Measurements from ENCODE around the gene IDNK. TPM values are rescaled to one million over a fixed set of nuclear protein-coding genes. Genes with fewer than 3 reads are reported as not detected.

The IDNK gene
- total and polyA plus RNA-seq, 10 of the 15 experiments (the other 5 are each of a cell fraction or from before 2014, with no cell fraction given), result 7.0 to 19.1 (median 10.6) TPM

DNA sequence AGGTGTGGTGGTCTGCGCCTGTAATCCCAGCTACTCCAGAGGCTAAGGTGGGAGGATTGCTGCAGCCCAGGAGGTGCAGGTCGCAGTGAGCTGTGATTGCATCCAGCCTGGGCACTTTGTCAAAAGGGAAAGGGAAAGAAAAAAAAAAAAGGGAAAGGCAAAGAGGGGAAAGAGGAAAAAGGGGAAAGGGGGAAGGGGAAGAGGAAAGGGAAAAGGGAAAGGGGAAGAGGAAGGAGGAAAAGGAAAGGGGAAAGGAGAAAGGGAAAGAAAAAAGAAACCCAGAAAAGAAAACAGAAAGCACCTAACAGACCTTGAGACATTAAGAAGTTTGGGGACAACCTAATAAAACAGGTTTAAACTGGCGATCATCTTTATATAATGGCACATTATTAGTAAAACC, 40.0 kb downstream of the IDNK start (continued):
- TF ChIP-seq, protein P1, sequence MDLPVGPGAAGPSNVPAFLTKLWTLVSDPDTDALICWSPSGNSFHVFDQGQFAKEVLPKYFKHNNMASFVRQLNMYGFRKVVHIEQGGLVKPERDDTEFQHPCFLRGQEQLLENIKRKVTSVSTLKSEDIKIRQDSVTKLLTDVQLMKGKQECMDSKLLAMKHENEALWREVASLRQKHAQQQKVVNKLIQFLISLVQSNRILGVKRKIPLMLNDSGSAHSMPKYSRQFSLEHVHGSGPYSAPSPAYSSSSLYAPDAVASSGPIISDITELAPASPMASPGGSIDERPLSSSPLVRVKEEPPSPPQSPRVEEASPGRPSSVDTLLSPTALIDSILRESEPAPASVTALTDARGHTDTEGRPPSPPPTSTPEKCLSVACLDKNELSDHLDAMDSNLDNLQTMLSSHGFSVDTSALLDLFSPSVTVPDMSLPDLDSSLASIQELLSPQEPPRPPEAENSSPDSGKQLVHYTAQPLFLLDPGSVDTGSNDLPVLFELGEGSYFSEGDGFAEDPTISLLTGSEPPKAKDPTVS (IDR thresholded peaks at IDR 0.05; ENCODE audit: low read depth, low read length), result no peak
- TF ChIP-seq, protein P2, sequence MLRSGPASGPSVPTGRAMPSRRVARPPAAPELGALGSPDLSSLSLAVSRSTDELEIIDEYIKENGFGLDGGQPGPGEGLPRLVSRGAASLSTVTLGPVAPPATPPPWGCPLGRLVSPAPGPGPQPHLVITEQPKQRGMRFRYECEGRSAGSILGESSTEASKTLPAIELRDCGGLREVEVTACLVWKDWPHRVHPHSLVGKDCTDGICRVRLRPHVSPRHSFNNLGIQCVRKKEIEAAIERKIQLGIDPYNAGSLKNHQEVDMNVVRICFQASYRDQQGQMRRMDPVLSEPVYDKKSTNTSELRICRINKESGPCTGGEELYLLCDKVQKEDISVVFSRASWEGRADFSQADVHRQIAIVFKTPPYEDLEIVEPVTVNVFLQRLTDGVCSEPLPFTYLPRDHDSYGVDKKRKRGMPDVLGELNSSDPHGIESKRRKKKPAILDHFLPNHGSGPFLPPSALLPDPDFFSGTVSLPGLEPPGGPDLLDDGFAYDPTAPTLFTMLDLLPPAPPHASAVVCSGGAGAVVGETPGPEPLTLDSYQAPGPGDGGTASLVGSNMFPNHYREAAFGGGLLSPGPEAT (IDR thresholded peaks at IDR 0.05; ENCODE audit: low read depth), result no peak
- TF ChIP-seq WRNIP1 (IDR thresholded peaks at IDR 0.05; ENCODE audit: borderline replicate concordance, low read depth, low read length) (no peak), RCOR1 (conservative IDR thresholded peaks at IDR 0.05; ENCODE audit: low read depth, low read length) (no peak), SREBF2 (IDR thresholded peaks at IDR 0.05; ENCODE audit: low read length) (no peak), IRF5 (IDR thresholded peaks at IDR 0.05; ENCODE audit: borderline replicate concordance) (no peak), MEF2B (IDR thresholded peaks at IDR 0.05; ENCODE audit: partially characterized antibody, poor library complexity, severe bottlenecking) (no peak), ATF3 (IDR thresholded peaks at IDR 0.05; ENCODE audit: borderline replicate concordance, extremely low read depth, low read depth, low read length) (no peak)
- TF ChIP-seq, protein P3, sequence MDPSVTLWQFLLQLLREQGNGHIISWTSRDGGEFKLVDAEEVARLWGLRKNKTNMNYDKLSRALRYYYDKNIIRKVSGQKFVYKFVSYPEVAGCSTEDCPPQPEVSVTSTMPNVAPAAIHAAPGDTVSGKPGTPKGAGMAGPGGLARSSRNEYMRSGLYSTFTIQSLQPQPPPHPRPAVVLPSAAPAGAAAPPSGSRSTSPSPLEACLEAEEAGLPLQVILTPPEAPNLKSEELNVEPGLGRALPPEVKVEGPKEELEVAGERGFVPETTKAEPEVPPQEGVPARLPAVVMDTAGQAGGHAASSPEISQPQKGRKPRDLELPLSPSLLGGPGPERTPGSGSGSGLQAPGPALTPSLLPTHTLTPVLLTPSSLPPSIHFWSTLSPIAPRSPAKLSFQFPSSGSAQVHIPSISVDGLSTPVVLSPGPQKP (IDR thresholded peaks at IDR 0.05; ENCODE audit: low read depth, low read length), result no peak
